SW480 (cell line): ENCODE measurements around the gene HDAC7.

Source experiments
- DNase-seq: peaks from one replicate; pipeline ENCODE4 v3.0.0-alpha.2; 2016; ENCODE audit warnings: low spot score

Gene HDAC7

DNA sequence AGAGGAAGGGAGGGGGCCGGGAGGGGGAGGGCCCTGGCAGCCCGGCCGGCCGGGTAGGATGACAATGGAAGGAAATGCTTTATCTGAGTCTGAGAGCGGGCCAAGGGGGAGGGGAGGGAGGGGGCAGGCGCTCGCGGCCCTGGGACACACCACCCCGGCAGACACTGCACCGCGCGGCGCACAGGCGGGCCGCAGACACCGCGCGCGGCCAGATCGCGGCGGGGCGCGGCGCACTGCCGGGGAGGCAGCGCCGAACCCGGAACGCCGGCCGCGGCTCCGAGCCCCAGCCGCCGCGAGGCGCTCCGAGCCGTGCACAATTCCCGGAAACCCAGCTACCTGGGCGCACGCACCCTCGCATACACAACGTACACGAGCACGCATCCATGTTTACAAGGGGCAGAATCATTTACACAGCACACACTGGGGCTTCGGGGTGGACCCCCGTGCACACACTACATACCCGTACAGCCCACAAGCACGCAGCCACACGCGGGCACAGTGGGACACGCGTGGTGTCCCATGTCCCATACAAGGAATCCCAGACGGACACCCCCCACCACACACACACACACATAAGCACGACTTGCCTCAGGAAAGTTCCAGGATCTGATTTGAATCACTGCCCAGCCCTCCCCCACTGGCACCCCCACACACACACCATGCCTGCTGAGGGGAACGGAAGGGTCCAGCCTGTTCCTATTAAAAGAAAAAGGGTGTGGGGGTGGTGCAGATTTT, at the start of gene HDAC7:
HDAC7 (minus strand) TSS at position 8 of the 735 bp plus-strand sequence. CDS start 118 bp downstream, outside the sequence.
- DNase-seq: peak; percentile 74

DNA sequence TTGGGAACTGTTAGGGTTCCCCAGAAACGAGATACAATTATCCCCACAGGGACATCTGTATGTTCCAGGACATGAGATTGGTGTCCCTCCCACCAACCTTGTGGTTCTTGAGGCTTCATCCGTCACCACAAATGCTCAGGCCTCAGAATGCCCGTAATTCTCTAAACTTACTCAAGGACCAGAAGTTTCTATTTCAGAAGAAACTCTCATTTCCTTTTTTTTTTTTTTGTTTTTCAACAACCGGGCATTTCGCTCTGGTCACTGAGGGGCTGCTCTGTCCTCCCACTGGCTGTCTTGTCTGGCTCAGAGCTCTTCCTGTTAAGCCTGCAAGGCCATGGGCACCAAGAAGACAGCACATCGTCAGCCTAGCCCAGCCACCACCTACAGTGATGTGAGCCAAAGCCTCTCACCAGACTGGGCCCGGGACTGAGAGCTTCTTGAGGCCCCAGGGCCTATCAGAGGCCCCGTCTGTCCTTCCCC, 48.9 kb upstream of the HDAC7 start:
- no peak for DNase-seq

DNA sequence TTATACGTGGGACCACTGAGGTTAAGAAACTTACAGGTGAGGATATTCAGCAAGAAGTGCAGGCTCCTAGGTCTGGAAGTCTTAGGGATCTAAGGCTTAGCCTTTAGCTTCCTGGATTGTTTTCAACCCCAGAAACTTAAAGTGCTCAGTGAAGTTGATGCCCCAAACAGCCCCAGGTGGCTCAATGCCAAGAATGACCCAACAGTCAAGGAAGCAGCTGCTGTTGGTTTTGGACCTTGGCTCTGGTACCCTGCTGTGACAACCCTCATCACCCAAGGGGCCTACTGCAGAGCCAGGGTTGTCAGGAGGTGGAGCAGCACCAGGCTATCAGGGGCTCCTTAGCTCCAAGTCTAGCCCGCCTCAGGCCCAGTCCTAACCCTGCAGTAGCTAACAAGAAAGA, 48.3 kb upstream of the HDAC7 start:
- no peak for DNase-seq

DNA sequence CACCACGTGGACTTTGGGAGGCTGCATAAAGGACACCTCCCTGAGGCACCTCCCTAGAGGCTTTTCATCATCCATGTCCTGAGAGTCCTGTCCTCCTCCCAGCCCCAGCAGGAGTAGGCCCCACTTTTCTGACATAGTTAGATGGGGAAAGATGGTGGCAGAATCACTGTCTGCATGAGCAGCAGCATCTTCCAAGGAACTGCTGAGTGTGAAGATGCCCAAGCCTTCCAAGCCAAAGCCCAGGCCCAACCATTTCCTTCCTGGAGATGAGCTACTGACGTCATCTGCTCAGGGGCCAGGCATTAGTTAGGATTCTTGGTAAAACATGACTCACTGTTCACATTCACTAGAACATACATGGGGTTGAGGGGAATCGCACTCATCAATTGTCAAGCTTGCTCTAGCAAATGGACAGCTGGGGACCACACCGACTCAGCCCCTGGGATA, 47.8 kb upstream of the HDAC7 start:
- no peak for DNase-seq

DNA sequence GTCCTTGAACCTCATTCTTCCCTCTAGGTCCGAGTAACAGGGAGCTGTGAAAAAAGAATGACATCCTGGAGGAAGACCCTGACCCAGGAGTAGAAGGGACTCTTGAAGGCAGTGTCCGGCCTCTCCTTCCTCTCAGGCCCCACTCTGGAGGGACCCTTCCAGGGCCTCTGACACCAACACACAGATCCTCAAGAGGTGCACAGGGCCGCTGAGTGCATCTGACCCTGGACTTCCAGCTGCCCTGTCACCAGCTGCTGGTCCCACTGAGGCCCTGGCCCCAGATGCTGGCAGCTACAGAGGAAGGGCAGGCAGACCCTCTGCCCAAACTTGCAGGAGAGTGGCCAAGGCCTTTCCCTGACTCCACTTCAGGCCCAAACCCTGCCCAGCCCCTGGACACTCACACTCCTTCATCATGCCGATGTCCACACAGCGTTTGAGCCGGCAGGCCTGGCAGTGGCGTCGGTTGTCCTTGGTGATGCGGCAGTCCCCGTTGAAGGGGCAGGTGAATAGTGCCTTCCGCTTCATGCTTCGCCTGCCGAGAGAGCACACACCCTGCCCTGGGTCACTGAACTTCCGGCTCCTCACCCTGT, 45.0 kb upstream of the HDAC7 start:
- DNase-seq: no peak

DNA sequence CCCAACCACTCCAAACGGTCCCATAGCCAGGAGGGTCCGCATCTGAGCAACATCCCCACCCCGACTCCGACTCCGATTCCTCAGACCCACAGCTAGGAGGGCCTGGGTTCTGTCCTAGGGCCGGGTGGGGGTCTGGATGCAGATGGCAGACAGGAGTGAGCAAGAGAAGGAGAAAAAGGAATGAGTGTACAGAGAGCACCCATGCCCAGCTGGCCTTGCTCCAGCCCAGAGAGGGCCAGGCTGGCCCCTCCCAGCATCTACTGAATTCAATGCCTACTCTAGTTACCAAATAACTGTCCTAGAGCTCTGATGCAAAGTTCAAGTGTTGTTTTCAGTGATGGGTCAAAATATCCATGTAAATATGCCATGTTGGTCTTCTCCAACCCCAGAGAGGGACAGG, 44.3 kb upstream of the HDAC7 start:
- no peak for DNase-seq

DNA sequence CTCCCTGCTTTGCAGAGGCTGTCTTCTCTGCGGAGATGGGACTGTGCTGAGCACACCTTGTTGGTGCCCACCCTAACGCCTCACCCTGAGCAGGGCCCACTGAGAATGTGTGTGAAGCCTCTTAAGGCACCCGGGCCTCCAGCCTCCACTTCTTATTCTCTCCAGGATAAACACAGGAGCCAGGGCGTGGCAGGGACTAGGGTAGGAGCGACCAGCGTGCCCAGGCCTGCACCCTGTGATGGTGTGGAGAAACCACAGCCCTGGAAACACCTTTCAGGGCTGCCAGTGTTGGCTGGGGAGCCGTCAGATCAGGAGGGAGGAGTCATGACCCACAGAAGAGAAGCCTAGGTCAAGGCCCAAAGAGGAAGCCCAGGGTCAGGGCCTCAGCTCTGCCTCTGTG, 43.8 kb upstream of the HDAC7 start:
- DNase-seq: no peak

DNA sequence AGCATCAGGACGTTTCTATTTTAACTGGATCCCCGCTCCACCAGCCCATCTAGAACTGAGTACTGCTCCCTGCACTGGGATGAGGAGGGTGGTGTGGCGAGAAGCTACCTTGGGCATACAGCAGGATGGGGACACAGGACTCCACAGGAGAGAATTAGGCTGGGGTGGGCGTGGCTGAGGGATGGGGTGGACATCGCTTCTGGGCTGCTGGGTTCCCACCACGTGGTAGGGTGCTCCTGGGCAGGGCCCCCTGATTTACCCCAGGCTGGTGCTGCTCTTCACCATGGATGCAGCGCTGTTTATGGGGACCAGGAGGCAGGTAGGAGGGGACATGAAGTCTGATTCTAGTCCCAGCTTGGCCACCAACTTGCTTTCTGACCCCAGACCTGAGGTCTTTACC, 43.2 kb upstream of the HDAC7 start:
- no peak for DNase-seq

DNA sequence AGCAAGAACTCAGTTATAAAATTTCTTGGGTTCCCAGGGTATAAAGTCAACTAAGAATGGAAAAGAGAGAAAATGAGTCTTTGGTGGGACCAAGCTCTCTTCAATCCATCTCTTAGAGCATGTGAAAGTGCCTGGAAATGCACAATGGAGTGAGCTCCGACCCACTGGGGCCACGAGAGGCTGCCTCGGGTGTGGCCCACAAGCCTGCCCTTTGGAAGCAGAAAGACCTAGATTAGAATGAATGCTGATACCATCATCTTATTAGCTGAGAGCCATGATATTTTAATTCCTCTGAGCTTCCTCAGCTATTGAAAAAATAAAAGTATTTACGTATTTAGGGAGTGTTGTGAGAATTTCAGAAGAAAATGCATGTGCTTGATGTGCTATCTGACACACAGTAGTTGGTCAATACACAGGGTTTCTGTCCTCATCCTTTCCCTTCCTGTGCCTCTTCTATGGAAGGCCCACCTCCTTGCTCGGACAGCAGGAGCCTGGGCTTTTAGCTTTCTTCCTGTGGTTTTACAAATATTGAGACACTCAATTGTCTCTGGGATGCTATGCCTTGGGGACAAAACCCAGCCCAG, 42.6 kb upstream of the HDAC7 start:
- no peak for DNase-seq

DNA sequence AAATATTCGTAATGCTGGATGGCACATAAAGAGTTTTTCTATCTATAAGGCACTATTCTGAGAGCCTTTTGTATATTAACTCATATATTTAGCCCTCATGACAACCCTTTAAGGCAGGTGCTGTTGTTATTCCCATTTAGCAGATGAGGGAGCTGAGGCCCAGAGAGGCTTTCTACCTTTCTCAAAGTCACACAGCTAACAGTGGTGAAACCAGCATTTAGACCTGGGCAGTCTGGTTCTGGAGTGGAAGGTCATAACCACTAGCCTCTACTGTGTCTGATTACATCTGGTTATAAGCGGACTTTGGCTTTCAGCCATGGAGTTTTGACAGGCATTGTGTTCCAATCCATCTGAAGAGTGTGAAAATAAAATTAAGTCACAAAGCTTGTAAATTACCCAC, 41.2 kb upstream of the HDAC7 start:
- no peak for DNase-seq

DNA sequence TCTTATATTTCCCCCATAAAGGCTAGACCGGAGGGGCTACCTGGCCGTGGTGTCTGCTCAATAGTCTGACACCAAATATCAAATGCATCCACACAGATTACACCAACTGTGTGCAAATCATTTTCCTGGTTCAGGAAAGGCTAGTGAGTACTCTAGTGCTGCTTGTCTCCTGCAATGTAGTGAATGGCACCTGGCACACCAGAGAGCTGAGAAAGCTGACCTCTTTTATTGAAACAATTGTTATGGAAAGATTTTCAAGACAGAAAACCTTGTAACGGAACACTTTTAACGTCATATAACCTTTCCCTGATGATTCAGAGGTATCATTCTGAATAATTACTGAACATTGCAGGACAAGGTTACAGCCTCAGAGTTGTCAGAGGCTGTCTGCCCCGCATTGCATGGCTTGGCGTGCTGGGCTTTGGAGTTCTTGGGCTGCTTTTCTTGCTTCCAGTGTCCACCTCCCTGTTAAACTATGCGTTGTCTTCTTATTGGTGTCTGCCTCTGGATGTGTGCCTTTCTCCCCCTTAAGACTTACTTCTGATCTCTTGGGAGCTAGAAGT, 40.7 kb upstream of the HDAC7 start:
- DNase-seq: no peak

DNA sequence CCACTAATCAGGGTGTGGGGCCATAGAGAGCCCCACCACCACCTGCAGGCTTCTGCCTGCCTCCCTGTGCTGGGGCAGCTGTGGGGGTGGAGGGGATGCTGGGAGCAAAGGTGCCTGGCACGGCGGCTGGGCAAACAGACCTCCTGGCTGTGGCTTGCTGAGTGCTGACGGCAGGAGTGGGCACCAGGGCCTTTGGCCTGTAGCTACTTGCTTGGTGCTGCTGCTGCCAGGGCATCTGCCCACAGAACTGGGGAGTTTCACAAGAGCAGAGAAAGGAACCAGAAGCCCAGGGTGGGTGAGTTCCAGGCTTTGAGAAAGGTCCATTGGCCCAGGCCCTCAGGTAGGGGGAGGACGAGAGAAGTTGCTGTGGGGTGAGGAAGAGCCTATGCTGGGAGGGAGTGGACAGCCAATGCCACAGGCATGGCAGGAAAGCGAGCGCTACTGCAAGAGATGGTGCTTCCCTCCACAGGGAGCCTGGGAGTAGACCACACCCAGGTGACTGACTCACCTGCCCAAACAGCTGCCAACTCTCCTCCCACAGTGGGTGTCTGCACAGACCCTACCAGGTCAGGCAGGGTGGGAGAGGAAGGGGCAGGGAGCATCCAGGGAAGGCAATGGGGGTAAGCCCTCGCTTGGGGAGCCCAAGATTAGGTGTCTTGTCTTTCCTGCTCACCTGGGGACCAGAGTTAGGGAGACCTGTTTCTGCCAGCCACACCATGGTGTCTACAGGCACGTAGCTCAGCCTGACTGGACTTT, 39.0 kb upstream of the HDAC7 start:
- DNase-seq: peak; percentile 69

DNA sequence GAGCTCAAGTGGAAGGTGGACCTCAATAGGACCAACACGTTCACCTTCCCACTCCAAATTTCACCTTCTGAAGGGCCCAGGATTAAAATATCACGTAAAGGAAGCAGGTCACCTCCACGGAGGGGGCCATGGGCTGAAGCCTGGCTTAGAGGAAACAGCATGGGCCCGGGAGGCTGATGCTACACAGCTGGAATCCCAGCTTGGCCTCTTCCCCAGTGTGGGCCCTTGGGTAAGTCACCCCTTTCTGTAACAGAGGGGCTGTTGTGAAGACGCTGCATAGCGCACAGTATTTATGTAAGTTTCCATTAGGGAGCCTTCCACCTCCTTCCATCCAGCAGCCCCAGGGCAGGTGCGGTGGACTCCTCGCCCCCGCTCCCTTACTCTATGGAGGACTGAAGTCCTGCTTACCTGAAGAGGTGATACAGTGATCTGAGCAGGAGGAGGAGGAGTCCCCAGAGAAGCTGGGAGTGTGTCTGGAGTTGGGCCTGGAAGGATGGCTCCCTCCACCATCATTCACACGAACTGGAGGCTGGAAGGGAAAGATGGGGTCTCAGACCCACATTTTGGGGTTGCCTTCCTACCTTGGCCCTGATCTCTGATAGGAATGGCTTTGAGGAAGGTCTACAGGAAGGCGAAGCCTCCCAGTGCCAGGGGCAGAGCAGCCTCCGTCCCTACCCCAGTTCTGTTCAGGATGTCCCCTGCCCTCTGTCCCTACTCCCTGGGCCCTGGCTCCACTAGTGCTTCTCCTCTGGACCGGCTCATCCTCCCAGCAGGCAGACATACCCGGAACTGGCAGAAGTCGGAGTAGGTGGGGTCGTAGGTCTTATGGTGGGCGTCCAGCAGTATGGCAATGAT, 37.2 kb upstream of the HDAC7 start:
- no peak for DNase-seq

DNA sequence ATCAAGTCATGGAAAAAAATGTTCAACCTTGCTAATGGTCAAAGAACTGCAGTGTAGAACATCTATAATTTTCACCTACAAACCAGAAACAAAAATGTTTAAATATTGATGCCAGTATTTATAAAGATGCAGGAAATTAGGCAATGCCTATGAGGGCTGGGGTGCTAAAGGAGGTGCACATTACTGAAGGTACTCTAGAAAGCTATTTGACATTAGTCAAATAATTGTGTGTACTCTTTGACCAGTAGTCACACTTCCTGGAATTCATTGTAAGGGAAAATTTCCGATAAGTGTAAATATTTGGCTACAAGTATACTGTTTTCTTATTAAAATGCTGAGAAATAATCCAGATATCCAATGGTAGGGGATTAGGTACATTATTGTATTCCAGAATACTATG, 36.4 kb upstream of the HDAC7 start:
- DNase-seq: no peak

DNA sequence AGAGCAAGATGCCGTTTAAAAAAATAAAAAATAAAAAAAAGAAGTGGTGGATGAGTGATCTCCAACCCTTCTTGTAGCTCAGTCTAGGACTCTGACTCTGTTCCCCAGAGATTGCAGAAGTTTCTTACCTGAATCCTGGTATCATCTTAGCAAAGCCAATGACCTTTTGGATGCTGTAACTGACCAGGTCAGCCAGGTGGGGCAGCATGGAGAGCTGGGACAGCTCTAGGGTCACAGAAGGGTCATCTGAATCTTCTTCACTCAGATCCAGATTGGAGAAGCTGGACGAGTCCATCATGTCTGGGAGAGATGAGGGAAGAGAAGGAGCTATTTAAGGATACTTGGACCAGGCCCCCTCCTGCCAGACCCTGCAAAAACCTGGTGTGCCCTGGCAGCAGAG, 35.8 kb upstream of the HDAC7 start:
- no peak for DNase-seq

DNA sequence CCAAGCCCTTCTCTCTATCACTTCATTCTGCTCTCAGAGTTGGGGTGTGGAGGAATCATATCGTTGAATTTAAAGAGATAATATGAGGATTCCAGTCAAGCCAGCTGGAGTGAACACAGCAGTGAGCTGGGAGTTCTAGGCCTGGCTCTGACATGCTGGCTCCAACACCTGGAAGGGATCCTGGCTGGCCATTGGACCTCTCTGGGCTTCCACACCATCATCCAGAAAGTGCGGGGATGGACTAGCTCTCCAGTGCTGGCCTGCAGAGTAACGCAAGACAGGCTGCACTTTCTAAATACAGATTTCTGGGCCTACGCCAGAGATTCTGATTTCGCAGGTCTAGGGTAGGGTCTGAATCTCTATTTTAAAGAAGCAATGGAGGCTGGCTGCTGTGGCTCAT, 34.8 kb upstream of the HDAC7 start:
- DNase-seq: no peak

DNA sequence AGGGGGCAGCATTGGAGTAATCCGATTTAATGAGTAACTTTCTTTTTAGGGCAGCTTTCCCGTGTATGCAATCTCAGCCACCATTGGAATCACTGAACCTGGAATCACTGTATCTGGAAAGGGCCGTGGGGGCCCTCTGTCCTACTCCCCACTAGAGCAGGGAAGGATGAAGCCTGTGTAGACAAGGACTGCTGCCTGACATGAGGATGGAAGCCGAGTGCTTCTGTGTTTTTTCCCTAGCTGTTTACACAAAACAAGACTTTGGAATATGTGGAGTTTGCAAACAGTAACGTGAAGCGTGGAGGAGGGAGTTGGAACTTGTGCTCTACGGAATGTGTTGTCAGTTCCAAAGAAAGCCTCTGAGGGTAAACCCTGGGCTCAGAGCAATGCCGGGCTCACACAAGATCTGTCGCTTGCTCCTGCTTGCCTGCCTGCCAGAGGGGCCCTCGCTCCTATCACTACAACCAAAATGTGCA, 32.4 kb upstream of the HDAC7 start:
- DNase-seq: no peak

DNA sequence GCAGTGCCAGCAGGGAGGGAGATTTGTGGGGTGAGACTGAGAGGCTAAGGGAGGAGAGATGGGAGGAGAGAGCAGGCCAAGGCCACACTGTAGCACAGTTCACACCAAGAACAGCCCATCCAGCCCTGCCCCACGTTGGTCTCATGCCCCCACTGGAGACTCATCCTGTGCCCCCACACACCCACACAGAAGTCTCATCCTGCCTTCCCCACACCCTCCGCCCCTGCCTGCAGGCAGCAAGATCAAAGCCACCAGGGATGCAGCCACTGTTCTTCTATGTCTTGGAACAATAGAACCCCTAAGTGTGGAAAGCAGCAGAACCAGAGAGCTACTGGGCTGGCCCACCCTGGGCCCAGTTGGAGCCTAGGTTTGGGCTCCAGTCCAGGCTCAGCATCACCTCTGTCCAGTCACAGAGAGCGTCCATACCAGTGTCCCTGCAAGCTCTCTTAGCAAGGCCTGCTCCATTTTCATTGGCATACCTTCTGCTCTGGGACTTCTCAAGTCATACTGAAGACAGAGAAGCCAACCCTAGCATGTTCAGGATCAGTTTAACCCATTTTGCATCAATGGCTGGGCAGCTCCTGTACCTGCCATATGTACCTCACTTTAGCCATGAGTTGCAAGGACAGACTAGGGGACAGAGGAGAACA, 31.7 kb upstream of the HDAC7 start:
- DNase-seq: no peak

DNA sequence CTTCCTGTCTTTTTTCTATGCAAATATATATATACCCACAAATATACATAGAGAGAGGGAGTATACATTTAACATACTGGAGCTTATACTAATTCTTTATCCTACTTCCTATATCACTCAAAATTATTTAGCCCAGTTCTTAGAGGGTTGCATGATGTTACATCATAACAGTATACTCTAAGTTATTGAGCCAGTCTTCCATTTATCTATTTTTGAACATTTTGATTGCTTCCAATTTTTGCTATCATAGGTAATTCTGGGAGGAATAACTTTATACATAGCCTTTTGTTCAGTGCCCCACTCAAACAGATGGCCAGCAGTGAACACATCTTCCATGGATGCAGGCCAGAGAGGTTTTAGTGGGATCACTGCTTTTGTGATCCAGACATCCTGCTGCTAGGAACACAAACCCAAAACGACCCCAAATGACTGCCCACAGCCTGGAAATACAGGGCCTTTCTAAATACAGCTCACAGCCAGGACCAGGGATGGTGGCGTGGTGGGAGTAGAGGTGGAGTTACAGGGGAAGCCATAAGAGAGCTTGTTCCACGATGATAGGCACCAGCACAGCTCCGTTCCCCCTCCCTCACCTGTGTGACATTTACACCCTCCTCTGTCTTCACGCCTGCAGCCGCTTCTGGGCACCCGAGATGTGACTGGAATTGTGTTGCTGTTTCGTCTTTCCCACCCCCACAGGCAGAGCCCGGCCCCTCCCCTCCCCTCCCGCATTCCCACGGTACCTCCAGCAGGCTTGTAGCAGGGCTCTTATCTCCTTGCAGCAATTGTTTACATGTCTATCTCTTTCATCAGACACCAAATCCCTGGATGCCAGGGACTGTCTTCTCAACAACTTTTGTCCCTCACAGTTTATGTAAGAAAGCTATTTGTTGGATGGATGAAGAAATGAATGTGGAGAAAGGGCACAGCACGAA, 30.7 kb upstream of the HDAC7 start:
- DNase-seq: no peak

DNA sequence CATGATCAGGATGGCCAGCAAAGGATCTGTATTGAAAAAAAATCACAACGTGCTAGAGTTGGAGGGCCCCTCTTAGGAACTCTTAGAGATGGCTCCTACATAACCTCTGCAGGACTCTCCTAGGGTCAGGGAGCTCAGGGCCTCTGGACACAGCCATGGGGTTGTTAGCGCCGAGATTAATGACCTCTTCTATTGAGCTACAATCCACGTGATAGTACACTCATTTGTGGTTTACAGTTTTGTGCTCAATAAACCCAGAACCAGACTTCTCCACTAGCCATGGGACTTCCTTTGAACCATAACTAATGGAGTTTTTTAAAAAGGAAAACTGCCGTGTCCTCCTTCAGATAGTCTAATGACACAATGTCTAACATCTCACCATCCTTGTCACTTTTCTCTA, 29.6 kb upstream of the HDAC7 start:
- DNase-seq: no peak
